GM04503 (cell line): ENCODE measurements around the gene AIFM2.
"Not testable (repeated sequence)": the region's sequence is repeated elsewhere in the genome, so short reads cannot be mapped to it uniquely, and the experiment has no call there.

Experiments
- DNase-seq: peaks from one replicate; pipeline ENCODE4 v3.0.0-alpha.2; 2012; ENCODE audit warnings: low read depth

AIFM2 gene

DNA sequence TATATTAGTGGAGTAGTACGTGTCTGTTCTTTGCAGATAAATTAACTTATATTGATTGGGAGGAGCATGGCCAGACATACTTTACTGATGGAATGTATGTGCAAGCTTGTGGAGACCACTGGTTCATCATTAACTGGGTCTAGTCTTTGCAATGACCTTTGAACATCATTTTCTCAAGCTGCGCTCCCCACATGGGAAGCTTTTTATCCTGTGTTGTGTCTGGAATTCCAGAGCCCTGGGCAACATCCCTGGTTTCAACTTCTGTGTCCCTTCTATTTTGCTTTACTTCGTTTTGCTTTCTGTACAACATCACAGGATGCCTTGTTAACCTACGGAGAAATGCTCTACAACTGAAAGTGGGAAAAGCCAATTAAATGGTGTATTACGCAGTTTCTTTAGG lies 41.7 kb downstream of the AIFM2 start:
- DNase-seq = no peak

DNA sequence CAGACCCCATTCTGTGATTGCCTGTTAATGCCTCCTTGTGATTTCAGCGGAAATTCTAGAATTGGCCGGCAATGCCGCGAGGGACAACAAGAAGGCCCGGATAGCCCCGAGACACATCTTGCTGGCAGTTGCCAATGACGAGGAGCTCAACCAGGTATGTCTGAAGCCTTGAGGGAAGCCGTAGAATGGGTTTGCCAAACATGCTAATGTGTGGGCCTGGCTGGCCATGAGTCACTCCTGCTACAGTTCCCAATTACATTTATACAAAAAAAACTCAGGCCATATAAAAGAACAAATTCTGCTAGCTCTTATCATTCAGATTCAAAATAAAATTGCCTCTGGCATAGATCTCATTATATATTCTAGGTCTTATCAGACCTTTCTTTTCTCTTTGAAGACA lies 42.6 kb downstream of the AIFM2 start:
- DNase-seq = no peak

DNA sequence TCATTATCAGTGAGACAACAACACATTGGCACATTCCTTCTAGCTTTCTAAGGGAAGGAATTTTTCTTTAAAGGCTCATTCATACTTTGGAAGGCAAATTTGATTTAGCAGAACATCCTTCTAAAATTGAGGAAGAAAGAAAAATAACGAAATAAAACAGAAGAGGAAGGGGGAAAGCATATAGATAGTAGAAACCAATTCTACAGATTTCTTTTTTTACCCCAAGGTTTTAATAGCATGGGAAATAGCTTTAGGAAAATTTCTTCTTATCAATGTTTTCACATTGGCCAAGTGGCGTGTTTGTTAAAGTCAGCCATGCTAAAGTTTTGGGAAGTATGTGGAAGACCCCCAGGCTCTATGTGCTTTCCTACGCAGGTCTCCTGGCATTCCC lies 44.3 kb downstream of the AIFM2 start:
- no peak for DNase-seq

DNA sequence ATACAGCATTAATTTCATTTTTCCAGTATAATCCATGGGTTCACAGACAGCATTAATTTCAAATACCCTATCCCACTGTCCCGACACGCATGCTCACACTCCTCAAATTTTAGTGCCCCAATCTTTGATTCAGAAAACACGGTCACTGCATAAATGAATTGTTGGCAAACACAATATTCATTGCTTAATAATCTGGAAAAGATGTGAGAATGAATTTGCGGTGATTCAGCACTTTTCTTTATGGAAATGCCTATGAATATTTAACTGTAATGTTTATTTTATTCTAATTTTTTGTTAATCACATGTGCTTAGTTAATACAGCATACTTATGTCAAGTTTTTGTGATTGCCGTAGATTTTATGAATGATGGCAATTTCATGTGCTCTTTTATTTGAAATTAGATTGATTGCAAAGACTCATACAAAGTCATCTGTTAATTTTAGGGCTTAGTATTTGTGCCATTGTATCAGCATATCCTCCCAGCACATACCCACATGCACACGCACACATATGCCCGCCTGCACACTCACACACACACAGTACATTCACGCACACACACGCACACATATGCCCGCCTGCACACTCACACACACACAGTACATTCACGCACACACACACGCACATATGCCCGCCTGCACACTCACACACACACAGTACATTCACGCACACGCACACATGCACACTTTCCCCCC lies 44.9 kb downstream of the AIFM2 start:
- DNase-seq = no peak

DNA sequence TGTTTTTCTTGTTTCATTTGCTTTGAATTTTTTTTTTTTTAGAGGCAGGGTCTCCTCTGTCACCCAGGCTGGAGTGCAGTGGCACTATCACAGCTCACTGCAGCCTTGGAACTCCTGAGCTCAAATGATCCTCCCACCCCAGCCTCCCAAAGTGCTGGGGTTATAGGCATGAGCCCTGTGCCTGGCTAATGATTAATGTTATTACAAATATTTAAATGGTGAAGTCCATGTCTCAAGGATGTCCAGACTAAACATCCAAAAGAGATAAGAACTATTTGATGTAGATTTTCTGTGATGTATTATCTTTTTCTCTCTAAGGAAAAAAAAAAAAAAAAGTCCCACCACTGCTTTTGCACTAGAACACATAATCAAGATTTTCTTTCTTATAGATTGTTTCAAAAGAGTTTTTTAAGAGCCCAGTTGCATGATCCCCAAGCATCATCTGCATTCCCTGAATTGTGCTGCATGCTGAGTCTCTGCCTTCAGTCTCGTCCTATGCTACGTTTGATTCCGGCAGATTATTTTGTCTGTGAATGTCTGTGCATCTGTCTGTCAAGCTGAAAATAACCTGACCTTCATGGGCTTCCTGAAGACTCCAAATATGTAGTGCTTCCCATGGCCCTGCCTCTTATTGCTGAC lies 46.5 kb downstream of the AIFM2 start:
- DNase-seq = no peak

DNA sequence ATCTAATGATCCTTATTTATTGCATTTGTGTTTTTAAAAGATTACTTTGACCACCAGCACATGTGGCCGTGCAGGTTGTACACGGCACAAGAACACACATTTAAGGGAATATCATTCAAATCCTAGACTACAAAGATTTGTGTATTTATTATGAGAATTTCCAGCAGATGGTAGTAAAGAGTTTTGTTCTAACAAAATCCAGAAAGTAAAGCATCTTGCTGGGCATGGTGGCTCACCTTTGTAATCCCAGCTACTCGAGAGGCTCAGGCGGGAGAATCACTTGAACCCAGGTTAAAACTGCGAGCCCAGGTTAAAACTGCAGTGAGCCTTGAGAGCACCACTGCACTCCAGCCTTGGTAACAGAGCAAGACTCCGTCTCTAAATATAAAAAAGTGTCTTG lies 48.4 kb downstream of the AIFM2 start:
- DNase-seq = no peak

DNA sequence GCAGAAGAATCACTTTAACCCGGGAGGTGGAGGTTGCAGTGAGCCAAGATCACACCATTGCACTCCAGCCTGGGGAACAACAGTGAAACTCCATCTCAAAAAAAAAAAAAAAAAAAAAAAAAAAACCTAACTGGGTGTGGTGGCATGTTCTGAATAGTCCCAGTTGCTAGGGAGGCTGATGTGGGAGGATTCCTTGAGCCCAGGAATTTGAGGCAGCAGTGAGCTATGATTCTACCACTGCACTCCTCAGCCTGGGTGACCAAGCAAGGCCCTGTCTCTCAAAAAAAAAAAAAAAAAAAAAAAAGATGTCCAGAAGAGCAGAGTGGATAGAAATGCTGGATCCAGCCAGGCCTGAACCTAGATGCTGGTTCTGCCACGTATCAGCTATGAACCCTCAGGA lies 51.8 kb downstream of the AIFM2 start:
- not testable (repeated sequence) for DNase-seq

DNA sequence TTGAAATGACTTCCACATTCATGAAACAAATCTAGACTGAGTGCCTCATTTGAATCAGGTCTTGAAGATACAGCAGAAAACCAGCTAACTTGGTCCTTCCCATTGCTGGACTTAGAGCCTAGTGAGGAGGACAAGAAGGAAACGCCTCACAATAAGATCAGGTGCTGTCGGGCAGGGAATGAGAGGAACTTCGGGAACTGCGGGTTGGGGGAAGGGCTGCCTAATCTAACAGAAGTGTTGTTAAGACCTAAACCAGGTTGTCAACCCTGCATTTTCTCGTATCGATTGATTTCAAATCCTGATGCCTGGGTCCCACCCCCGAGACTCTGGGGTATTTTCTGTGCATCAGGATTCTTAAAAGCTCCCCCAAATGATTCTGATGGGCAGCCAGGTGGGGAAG lies 53.7 kb downstream of the AIFM2 start:
- no peak for DNase-seq

DNA sequence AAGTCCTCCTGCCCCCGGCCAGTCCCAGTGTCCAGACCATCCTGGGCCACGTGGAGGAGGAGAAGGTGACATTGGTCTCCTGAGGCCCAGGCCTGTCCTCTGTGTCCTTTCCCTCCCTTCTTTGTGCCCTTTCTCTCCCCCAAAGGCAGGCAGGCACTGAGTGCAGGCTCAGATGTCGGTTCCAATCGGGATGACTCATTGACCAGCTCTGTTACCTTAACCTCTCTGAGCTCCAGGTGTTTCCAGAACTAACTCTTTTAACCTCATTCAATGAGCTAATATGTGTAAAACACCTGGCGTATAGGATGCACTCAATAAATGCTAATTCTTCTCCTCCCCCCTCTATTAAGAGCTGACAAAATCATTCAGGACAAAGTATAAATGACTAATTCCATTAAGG lies 54.3 kb downstream of the AIFM2 start:
- no peak for DNase-seq

DNA sequence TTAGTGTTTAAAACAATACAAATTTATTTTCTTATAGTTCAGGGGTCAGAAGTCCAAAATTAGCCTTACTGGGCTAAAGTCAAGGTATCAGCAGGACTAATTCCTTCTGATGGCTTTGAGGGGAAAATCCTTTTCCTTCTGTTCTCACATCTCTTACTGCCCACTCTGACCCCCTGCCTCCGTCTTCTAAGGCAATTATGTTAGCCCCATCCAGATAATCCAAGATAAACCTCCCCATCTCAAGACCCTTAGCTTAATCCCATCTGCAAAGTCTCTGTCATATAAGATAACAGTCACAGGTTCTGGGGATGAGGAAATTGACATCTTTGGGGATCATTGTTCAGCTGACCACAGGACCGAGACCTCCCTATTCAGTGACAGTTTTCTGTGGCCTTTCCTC lies 57.7 kb downstream of the AIFM2 start:
- no peak for DNase-seq

DNA sequence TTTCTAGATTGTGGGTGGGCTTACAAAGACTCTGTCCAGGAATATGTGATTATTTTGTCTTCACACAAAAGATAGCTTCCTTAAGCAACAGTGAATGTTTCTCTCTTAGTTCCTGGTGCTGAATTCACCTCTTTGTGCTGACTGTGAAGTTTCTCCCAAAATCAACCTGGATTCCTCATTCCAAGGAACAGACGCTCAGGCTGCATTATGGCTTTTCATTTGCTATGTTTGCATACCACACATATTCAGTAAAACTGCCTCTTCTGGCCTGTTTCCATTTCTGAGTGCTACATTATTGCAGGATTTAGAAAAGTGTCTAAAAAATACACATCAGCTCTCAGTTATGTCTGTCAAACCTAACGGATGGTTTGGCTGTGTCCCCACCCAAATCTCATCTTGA lies 58.5 kb downstream of the AIFM2 start:
- no peak for DNase-seq

DNA sequence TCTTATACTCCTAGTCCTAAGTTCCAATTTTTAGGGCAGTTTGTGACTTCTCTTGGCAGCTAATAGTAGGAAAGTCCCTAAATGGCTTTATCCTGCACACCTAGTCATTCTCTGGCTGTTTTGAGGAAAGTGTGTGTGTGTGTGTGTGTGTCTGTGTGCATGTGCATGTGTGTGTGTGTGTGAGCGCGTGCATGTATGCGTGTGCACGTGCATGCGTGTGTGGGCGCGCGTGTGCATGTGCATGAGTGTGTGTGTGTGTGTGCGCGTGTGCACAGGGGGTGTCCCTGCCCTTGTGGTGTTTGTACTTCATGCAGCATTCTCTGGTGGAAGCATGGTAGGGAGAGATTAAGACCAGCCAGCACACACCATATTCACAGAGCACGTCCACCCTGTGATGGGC lies 61.8 kb downstream of the AIFM2 start:
- no peak for DNase-seq

DNA sequence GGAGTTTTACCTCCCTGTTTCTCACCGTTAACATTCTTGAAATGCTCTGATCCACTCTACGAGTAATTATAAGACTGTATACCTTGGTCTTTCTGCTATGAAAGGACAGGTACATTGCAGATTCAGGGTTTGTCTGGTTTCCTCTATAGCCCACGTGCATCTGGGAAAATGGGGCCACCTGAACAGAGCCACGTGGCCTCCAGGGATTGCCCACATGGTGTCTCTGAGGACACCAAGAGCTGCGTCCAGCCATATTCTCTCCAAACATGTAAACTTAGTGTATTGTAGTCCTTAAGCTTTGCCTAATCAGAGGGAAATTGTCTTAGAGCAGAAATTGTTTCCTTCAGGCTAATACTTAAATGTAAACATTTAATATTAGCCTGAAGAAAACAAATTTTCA lies 63.3 kb downstream of the AIFM2 start:
- DNase-seq = no peak

DNA sequence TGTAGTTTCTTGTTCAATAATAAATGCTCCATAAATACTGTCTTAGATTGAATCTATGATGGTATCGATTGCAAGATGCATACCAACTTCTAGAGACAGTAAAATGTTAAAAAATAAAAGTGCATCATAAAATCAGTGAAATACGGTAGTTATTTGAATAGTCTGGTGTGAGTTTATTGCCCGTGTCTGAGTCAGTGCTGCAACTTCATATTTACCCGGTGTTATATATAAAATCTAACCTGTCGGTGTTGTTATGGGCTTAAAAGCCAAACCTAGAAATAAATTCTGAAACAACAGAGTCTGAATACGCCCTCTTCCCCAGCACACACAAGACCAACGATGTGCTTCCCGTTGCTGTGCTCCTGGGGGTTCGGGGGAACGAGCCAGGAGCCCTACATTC lies 63.7 kb downstream of the AIFM2 start:
- DNase-seq = no peak

DNA sequence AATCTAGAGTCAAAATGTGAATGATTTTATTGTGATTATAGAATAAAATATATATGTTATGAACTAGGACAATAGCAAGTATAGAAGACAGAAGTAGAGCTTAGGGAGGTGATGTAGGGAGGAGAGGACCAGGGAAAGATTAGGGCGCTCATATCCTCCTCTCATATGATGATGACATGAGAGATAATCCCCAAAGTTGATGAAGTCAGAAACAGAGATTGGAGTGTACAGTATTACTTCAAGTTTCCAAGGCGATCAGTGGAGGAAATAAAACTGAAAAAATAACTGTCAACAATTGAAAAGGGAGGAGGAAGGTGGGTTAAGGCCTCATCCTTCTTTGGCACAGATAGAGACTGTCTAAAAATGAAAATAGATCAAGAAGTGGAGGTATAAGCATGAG lies 65.0 kb downstream of the AIFM2 start:
- DNase-seq = no peak

DNA sequence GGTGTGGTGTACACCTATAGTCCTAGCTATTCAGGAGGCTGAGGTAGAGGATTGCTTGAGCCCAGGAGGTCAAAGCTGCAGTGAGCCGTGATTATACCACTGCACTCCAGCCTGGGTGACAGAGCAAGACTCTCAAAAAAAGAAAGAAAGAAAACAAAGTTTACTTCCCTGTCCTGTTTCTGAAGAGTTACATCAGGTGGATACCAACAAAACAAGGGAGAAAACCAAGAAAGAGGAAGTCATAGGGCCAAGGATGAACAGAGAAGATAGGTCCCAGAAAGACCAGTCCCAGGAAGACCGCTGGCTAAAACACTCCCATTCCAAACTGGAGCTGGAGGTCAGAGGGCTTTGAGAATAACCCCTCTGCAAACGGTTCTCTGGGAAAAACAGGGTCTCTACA lies 66.4 kb downstream of the AIFM2 start:
- no peak for DNase-seq

DNA sequence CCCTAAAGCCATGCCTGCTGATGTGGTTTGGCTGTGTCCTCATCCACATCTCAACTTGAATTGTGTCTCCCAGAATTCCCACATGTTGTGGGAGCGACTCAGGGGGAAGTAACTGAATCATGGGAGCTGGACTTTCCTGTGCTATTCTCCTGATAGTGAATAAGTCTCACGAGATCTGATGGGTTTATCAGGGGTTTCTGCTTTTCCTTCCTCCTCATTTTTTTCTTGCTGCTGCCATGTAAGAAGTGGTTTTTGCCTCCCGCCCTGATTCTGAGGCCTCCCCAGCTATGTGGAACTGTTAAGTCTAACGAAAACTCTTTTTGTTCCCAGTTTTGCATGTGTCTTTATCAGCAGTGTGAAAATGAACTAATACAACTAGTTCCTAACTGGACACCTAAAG lies 68.1 kb downstream of the AIFM2 start:
- DNase-seq = no peak

DNA sequence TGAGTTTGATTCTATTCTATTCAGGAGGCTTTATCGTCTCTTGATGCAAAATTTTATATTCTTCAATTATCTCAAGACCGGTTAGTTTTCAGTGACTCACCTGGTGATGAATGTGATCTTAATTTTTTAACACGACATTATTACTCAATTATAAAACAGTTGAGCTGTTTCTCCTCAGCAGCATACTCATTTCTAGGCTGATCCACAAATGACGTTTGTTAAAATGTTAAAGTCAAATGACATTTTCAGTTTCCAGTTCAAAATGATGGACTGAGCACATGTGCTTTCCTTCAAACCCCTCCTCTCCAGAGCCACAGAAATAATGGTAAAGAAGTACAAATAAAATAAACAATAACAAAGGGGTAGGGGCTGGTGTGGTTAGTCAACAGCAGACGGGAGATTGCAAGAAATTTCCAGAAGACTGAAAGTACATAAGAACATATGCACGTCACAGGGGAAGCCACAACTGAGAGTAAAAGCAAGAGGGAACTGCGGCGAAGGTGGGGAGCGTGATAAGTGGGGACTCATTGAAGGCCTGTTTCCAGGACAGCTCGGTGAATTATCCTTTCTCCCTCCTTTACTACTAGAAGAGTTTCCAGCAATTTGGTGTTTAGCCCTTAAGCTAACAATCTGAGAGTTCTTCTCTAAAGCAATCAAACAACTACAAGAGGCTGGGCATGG lies 69.1 kb downstream of the AIFM2 start:
- no peak for DNase-seq
